Panc1 (cell line): Measurements from ENCODE around the gene BBX. TPM values are rescaled to one million over a fixed set of nuclear protein-coding genes. Genes with fewer than 3 reads are reported as not detected.

ENCODE experiments used
- ATAC-seq: fragments of 200-7000 bp; cut with Tn5 transposase; 2 replicates; pipeline ENCODE4 v1.9.1; 2020; ENCODE audit warnings: mild to moderate bottlenecking, moderate library complexity
- BruUV-seq: library from RNA; stranded (reverse); fragments of 400-500 nt; replicated peaks from 2 replicates; lab custom pipeline; 2021; lab: Mats Ljungman, UMichigan
- CTCF ChIA-PET: fragments of 300-600 bp; sonication (Branson Sonifier 250); formaldehyde crosslinking; loops from one replicate; lab custom pipeline; 2022; ENCODE audit warnings: antibody characterized with exemption; lab: Charles Lee
- POLR2A ChIA-PET: fragments of 300-600 bp; sonication (Branson Sonifier 250); formaldehyde crosslinking; loops from one replicate; lab custom pipeline; 2022; ENCODE audit warnings: antibody characterized with exemption; lab: Charles Lee
- DNase-seq: peaks from one replicate; pipeline ENCODE4 v3.0.0-alpha.2; 2010; ENCODE audit warnings: low read depth, low spot score
- H3K27ac ChIP-seq: 2 replicates; pipeline ENCODE4 v1.5.1; 2011; ENCODE audit warnings: mild to moderate bottlenecking, low read length, inconsistent platforms
- H3K27me3 ChIP-seq: fragments of 200-500 bp; sonication (Bioruptor generic); 2 replicates; pipeline ENCODE4 v1.6.0; 2014; ENCODE audit warnings: low read length, inconsistent platforms; ENCODE audit not compliant: control insufficient read depth, insufficient read depth
- H3K36me3 ChIP-seq: fragments of 200-500 bp; sonication (Bioruptor generic); 2 replicates; pipeline ENCODE4 v1.5.1; 2014; ENCODE audit warnings: inconsistent platforms, mild to moderate bottlenecking, low read length, moderate library complexity; ENCODE audit not compliant: control insufficient read depth, insufficient read depth
- H3K4me1 ChIP-seq: 2 replicates; pipeline ENCODE4 v1.5.1; 2011; ENCODE audit warnings: inconsistent platforms, mild to moderate bottlenecking, low read length, moderate library complexity; ENCODE audit not compliant: control insufficient read depth, insufficient read depth
- H3K4me3 ChIP-seq, 2 experiments: 2 replicates each; pipeline ENCODE4 v1.5.1; 2011 to 2012; ENCODE audit warnings: low read depth in 2 of 2, low read length in 2 of 2, mild to moderate bottlenecking in 2 of 2, inconsistent platforms in 1 of 2, moderate library complexity in 1 of 2
- H3K9me3 ChIP-seq: fragments of 200-500 bp; sonication (Bioruptor generic); 2 replicates; pipeline ENCODE4 v1.5.1; 2014; ENCODE audit warnings: low read depth, mild to moderate bottlenecking, inconsistent platforms, low read length, moderate library complexity; ENCODE audit not compliant: control insufficient read depth, insufficient read depth
- CTCF ChIP-seq: fragments of 450-650 bp; IDR thresholded peaks from 2 replicates; pipeline ENCODE4 v1.5.1; 2017; ENCODE audit warnings: mild to moderate bottlenecking
- POLR2AphosphoS5 ChIP-seq: IDR thresholded peaks from 2 replicates; pipeline ENCODE4 v1.6.1; 2012; ENCODE audit warnings: mild to moderate bottlenecking, low read depth, low read length, moderate library complexity
- REST ChIP-seq, 2 experiments: IDR thresholded peaks; 2 replicates each; pipeline ENCODE4 v1.6.1; 2011 to 2012; ENCODE audit warnings: low read depth in 2 of 2, control low read depth in 1 of 2, low read length in 1 of 2, mild to moderate bottlenecking in 1 of 2, moderate library complexity in 1 of 2; ENCODE audit not compliant: insufficient read depth in 1 of 2
- SIN3A ChIP-seq: IDR thresholded peaks from 2 replicates; pipeline ENCODE4 v1.6.1; 2012; ENCODE audit warnings: low read depth, mild to moderate bottlenecking, low read length, moderate library complexity, borderline replicate concordance; ENCODE audit not compliant: insufficient read depth
- TCF7L2 ChIP-seq: IDR thresholded peaks from 2 replicates; pipeline ENCODE4 v1.6.1; 2011; ENCODE audit warnings: mild to moderate bottlenecking, low read depth, low read length, inconsistent platforms
- in situ Hi-C: cut with HindIII; loops from 2 replicates; pipeline ENCODE4 v1.10.0; 2016; ENCODE audit warnings: low sequenced_read_pairs, low pct_unique_long_range_greater_than_20kb
- intact Hi-C: fragments of 100-400 bp; cut with micrococcal nuclease; formaldehyde crosslinking; loops from one replicate; pipeline ENCODE4 v1.10.0; 2022; ENCODE audit not compliant: unreplicated experiment
- total RNA-seq: library from RNA; stranded (reverse); gene quantifications from one replicate; pipeline ENCODE4 v1.2.1, GENCODE V29; 2021; ENCODE audit not compliant: unreplicated experiment

Gene BBX
- total RNA-seq, 1 experiment from 2014 or later, result 28.5 TPM

GRCh38 chr3:107760144-107760543 lies 237.4 kb downstream of the BBX start:
- TF ChIP-seq SIN3A (no peak), CTCF (no peak), POLR2AphosphoS5 (no peak), REST (IDR thresholded peaks at IDR 0.05; ENCODE audit: insufficient read depth in 1 of 2, low read depth in 2 of 2, low read length in 1 of 2) (no peak), TCF7L2 (no peak)
- ChIA-PET CTCF (no interaction called here), POLR2A (interaction anchor here (0.6 kb wide), 1 partner anchor 84 kb away, joined by 4 read pairs; no protein-coding TSS in a partner anchor)
- BruUV-seq, result no TSS peak
- H3K36me3 ChIP-seq, result no peaks in the 10 kb centered on the region
- in situ Hi-C loops (no loop called here), intact Hi-C loops (no loop called here)
- no peak for ATAC-seq
- H3K4me1 ChIP-seq, result no peaks in the 10 kb centered on the region
- no peaks in the 10 kb centered on the region for H3K27me3 ChIP-seq
- no peak overlapping the region for H3K27ac ChIP-seq
- DNase-seq, result no peak
- no peak overlapping the region for H3K4me3 ChIP-seq
- no peaks in the 10 kb centered on the region for H3K9me3 ChIP-seq

GRCh38 chr3:107761391-107761790 lies 238.6 kb downstream of the BBX start:
- Histone ChIP-seq H3K27me3 (no peaks in the 10 kb centered on the region), H3K36me3 (no peaks in the 10 kb centered on the region), H3K27ac (no peak overlapping the region), H3K9me3 (no peaks in the 10 kb centered on the region), H3K4me3 (no peak overlapping the region), H3K4me1 (no peaks in the 10 kb centered on the region)
- in situ Hi-C loops (no loop called here), intact Hi-C loops (no loop called here)
- no TSS peak for BruUV-seq
- CTCF ChIA-PET, result no interaction called here
- ATAC-seq (no peak), DNase-seq (no peak)
- TF ChIP-seq TCF7L2, result no peak
- no peak for TF ChIP-seq REST (IDR thresholded peaks at IDR 0.05; ENCODE audit: insufficient read depth in 1 of 2, low read depth in 2 of 2, low read length in 1 of 2)
- TF ChIP-seq POLR2AphosphoS5, result no peak
- TF ChIP-seq CTCF, result no peak
- no peak for TF ChIP-seq SIN3A
- POLR2A ChIA-PET, result no interaction called here
